SHP77 (cell line): ENCODE measurements around the gene C20orf173.

Source experiments
- DNase-seq, 2 experiments: peaks; one replicate each; lab custom pipeline; 2025; lab: John Stamatoyannopoulos, UW

C20orf173 gene

GRCh38 chr20:35506872-35507638 lies 22.4 kb downstream of the C20orf173 start:
- DNase-seq = no peak

- no peak for DNase-seq
These were observed 23.3 kb downstream of the C20orf173 start for GRCh38 chr20:35506179-35506578.

GRCh38 chr20:35504751-35505150 lies 24.7 kb downstream of the C20orf173 start:
- no peak for DNase-seq

- no peak for DNase-seq
These were observed 25.5 kb downstream of the C20orf173 start for GRCh38 chr20:35503841-35504561.

- no peak for DNase-seq
These were observed 26.2 kb downstream of the C20orf173 start for GRCh38 chr20:35503281-35503680.

- no peak for DNase-seq
These were observed 27.1 kb downstream of the C20orf173 start for GRCh38 chr20:35502352-35502751.

GRCh38 chr20:35499271-35499670 lies 30.2 kb downstream of the C20orf173 start:
- no peak for DNase-seq

- no peak for DNase-seq
These were observed 31.7 kb downstream of the C20orf173 start for GRCh38 chr20:35497780-35498189.

- no peak for DNase-seq
These were observed 32.1 kb downstream of the C20orf173 start for GRCh38 chr20:35497320-35497719.

GRCh38 chr20:35496481-35496880 lies 33.0 kb downstream of the C20orf173 start:
- DNase-seq = no peak

- no peak for DNase-seq
These were observed 37.1 kb downstream of the C20orf173 start for GRCh38 chr20:35492352-35492751.

GRCh38 chr20:35491823-35492222 lies 37.6 kb downstream of the C20orf173 start:
- DNase-seq = no peak

- DNase-seq = no peak
These were observed 38.7 kb downstream of the C20orf173 start for GRCh38 chr20:35490736-35491181.

GRCh38 chr20:35489717-35490116 lies 39.7 kb downstream of the C20orf173 start:
- no peak for DNase-seq

GRCh38 chr20:35487479-35487878 lies 42.0 kb downstream of the C20orf173 start:
- no peak for DNase-seq

- DNase-seq = no peak
These were observed 49.7 kb downstream of the C20orf173 start for GRCh38 chr20:35479798-35480197.

- no peak for DNase-seq
These were observed 50.5 kb downstream of the C20orf173 start for GRCh38 chr20:35478804-35479472.
